Subcutaneous preadipocyte (primary cell): ENCODE data around the gene AMPH. TPM values are rescaled to one million over a fixed set of nuclear protein-coding genes. Genes with fewer than 3 reads are reported as not detected.

ENCODE experiments used
- small RNA-seq: library from RNA; depleted of rRNA; stranded (forward); fragments of <200 nt; gene quantifications from one replicate; pipeline ENCODE3, GENCODE V24; 2012
- total RNA-seq: library from RNA; depleted of rRNA; stranded (reverse); fragments of >200 nt; gene quantifications from 2 replicates; pipeline ENCODE4 v1.2.3, GENCODE V29; 2012

The AMPH gene
- 4.3 and 11.4 TPM in 2 replicates for total RNA-seq

DNA sequence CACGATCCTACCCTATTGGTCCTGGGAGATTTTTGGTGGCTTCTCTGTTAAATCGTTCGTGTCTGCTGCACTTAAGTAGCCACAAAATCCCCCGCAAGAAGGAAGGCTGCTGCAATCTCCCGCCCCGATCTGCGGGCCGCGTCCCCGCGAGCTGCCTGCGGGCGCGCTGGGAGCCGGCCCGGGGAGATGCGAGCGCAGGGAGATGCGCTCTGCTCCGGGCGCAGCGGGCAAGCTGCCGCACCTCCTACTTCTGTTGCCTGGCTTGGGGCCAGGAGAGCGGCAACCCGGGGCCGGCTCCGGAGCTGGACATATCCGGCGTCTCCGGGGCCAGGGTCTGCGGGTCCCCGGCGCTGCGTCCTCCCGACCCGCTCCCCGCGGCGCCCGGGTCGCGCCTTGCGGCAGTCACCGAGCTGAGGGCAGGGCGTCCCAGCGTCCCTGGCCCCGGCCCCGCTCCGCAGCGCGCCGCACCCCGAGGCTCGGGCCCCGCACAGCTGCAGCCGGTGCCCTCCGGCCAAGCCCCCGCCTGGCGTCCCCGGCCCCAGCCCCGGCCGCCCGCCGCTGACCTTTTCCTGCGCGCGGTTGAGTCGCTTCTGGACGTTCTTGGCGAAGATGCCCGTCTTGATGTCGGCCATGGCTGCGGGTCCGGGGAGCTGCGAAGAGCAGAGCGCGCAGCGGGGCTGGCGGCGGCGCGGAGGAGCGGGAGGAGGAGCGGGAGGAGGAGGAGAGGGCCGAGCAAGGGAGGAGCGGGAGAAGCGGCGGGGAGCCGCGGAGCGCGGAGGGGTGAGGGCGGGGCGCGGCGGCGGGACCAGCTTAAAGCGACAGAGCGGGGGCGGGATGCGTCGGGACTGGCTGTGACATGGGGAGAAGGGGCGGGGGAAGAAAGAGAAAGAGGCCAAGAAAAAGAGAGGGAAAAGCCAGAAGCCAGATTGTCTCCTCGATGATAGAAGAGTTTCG, at the start of gene AMPH:
TSS of gene AMPH (minus strand) at position 654 of the 954 bp plus-strand sequence. CDS start at position 632, 22 bp downstream.

Small RNA genes lying within 50 kb of the gene (small RNA-seq; reads per million reads assigned to genes)
- not detected for gene RN7SL83P
- gene TRGV6, result not detected
